HepG2 (cell line): ENCODE results near the gene RGS19. TPM values are rescaled to one million over a fixed set of nuclear protein-coding genes. Genes with fewer than 3 reads are reported as not detected.

ENCODE experiments used
- HCFC1 ChIP-seq: fragments of 150-350 bp; IDR thresholded peaks from 2 replicates; pipeline ENCODE4 v1.6.1; 2014; ENCODE audit warnings: low read depth, low read length
- HNRNPH1 ChIP-seq: fragments of 200-400 bp; formaldehyde crosslinking; optimal IDR thresholded peaks from 2 replicates; pipeline ENCODE3; 2017; ENCODE audit warnings: mild to moderate bottlenecking, low read depth, low read length
- JUN ChIP-seq: sonication (generic); formaldehyde crosslinking; IDR thresholded peaks from 2 replicates; pipeline ENCODE4 v1.4.0; 2020; ENCODE audit warnings: mild to moderate bottlenecking, missing genetic modification reagents
- MIXL1 ChIP-seq: IDR thresholded peaks from 2 replicates; pipeline ENCODE4 v1.6.1; 2016
- MZF1 ChIP-seq: sonication (generic); formaldehyde crosslinking; IDR thresholded peaks from 2 replicates; pipeline ENCODE4 v1.8.1; 2023; ENCODE audit warnings: mild to moderate bottlenecking, missing genetic modification reagents, borderline replicate concordance
- SNAPC2 ChIP-seq: sonication (generic); formaldehyde crosslinking; IDR thresholded peaks from 2 replicates; pipeline ENCODE4 v1.8.1; 2022; ENCODE audit warnings: mild to moderate bottlenecking, missing genetic modification reagents
- ZKSCAN1 ChIP-seq: fragments of 150-350 bp; IDR thresholded peaks from 2 replicates; pipeline ENCODE4 v1.6.1; 2014; ENCODE audit warnings: low read length
- polyA plus RNA-seq, 8 experiments: library from polyadenylated mRNA; depleted of rRNA in 3 of 8; stranded (reverse) in 7 of 8; unstranded in 1 of 8; fragments of >200 nt; fragmentation: Illumina TruSeq in 4 of 8; extraction: Trizol in 4 of 8; gene quantifications; 2 replicates each; pipeline versions ENCODE4 v1.2.1 to v1.2.3, GENCODE V29; 2011 to 2016; ENCODE audit warnings: low read depth in 4 of 8, missing spikeins in 1 of 8, mixed read lengths in 1 of 8; ENCODE audit not compliant: insufficient read depth in 1 of 8
- total RNA-seq, 5 experiments: library from RNA; depleted of rRNA; stranded (reverse); fragments of >200 nt; fragmentation: Illumina TruSeq; extraction: Trizol; gene quantifications; 2 replicates each; pipeline ENCODE4 v1.2.3, GENCODE V29; 2016; ENCODE audit warnings: low read depth in 1 of 5
- TF ChIP-seq, protein P1 (sequence below): sonication (generic); formaldehyde crosslinking; IDR thresholded peaks from 2 replicates; pipeline ENCODE4 v1.4.0; 2020; ENCODE audit warnings: mild to moderate bottlenecking, low read depth, missing genetic modification reagents
- TF ChIP-seq, protein P2 (sequence below): sonication (generic); formaldehyde crosslinking; IDR thresholded peaks from 2 replicates; pipeline ENCODE4 v1.8.0; 2022; ENCODE audit warnings: mild to moderate bottlenecking, missing genetic modification reagents, moderate library complexity
- TF ChIP-seq, protein P3 (sequence below): sonication (generic); formaldehyde crosslinking; IDR thresholded peaks from 2 replicates; pipeline ENCODE4 v1.4.0; 2020; ENCODE audit warnings: missing genetic modification reagents
- TF ChIP-seq, protein P4 (sequence below): sonication (generic); formaldehyde crosslinking; IDR thresholded peaks from 2 replicates; pipeline ENCODE4 v1.8.1; 2023; ENCODE audit warnings: missing genetic modification reagents, mild to moderate bottlenecking, borderline replicate concordance
- TF ChIP-seq, protein P5 (sequence below): sonication (generic); formaldehyde crosslinking; conservative IDR thresholded peaks from 2 replicates; pipeline ENCODE4 v1.8.0; 2022; ENCODE audit warnings: mild to moderate bottlenecking, moderate library complexity, missing genetic modification reagents
- TF ChIP-seq, protein P6 (sequence below): sonication (generic); formaldehyde crosslinking; conservative IDR thresholded peaks from 2 replicates; pipeline ENCODE4 v1.8.0; 2022; ENCODE audit warnings: missing genetic modification reagents
- TF ChIP-seq, protein P7 (sequence below): sonication (generic); formaldehyde crosslinking; IDR thresholded peaks from 2 replicates; pipeline ENCODE4 v1.8.0; 2022; ENCODE audit warnings: mild to moderate bottlenecking, missing genetic modification reagents; ENCODE audit not compliant: insufficient replicate concordance

RGS19 gene
- total and polyA plus RNA-seq, 2 of the 13 experiments (the other 11 are each of a cell fraction or from before 2014, with no cell fraction given) = 10.7 to 11.9 TPM

DNA sequence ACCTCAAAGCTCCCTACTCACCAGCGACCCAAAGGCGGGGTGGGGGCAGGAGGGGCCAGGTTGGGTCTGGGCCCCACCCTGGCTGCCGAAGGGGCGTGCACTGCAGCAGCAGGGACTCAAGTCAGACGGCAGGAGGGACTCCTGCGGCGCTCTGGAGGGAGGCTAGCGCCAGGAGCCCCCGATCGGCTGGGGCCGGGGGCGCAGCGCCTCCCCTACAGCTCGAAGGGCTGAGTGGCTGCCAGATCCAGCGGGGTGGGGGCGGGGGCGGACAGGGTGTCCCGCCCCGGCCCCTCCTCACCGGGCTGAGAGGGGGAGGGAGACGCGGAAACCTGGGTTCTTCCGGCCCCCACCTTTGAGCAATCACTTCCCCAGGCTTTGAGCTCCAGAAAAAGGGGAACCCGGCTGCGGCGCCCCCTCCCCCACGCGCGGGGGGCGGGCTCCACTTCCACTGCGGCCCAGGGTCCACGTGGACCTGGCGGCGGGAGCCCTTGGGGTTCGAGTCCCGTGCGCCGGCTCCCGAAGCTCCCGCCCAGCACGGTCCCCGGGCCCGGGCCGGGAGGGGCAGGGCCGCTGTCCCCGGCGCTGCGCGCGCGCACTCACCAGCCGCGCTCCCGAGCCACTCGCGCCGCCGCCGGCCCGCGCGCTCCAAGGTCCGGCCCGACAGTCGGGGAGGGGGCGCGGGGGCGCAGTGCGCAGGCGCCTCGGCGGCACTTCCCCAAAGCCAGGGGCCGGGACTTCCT is at the start of gene RGS19 (continued):
- TF ChIP-seq, protein P1, sequence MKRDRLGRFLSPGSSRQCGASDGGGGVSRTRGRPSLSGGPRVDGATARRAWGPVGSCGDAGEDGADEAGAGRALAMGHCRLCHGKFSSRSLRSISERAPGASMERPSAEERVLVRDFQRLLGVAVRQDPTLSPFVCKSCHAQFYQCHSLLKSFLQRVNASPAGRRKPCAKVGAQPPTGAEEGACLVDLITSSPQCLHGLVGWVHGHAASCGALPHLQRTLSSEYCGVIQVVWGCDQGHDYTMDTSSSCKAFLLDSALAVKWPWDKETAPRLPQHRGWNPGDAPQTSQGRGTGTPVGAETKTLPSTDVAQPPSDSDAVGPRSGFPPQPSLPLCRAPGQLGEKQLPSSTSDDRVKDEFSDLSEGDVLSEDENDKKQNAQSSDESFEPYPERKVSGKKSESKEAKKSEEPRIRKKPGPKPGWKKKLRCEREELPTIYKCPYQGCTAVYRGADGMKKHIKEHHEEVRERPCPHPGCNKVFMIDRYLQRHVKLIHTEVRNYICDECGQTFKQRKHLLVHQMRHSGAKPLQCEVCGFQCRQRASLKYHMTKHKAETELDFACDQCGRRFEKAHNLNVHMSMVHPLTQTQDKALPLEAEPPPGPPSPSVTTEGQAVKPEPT (CRISPR knock-in tag) = no peak
- TF ChIP-seq MZF1 (CRISPR knock-in tag) (no peak), ZKSCAN1 (no peak), HCFC1 (no peak), HNRNPH1 (no peak), JUN (CRISPR knock-in tag) (no peak), SNAPC2 (CRISPR knock-in tag) (no peak), MIXL1 (CRISPR knock-in tag) (no peak)
- TF ChIP-seq, protein P2, sequence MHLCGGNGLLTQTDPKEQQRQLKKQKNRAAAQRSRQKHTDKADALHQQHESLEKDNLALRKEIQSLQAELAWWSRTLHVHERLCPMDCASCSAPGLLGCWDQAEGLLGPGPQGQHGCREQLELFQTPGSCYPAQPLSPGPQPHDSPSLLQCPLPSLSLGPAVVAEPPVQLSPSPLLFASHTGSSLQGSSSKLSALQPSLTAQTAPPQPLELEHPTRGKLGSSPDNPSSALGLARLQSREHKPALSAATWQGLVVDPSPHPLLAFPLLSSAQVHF = no peak
- TF ChIP-seq, protein P3, sequence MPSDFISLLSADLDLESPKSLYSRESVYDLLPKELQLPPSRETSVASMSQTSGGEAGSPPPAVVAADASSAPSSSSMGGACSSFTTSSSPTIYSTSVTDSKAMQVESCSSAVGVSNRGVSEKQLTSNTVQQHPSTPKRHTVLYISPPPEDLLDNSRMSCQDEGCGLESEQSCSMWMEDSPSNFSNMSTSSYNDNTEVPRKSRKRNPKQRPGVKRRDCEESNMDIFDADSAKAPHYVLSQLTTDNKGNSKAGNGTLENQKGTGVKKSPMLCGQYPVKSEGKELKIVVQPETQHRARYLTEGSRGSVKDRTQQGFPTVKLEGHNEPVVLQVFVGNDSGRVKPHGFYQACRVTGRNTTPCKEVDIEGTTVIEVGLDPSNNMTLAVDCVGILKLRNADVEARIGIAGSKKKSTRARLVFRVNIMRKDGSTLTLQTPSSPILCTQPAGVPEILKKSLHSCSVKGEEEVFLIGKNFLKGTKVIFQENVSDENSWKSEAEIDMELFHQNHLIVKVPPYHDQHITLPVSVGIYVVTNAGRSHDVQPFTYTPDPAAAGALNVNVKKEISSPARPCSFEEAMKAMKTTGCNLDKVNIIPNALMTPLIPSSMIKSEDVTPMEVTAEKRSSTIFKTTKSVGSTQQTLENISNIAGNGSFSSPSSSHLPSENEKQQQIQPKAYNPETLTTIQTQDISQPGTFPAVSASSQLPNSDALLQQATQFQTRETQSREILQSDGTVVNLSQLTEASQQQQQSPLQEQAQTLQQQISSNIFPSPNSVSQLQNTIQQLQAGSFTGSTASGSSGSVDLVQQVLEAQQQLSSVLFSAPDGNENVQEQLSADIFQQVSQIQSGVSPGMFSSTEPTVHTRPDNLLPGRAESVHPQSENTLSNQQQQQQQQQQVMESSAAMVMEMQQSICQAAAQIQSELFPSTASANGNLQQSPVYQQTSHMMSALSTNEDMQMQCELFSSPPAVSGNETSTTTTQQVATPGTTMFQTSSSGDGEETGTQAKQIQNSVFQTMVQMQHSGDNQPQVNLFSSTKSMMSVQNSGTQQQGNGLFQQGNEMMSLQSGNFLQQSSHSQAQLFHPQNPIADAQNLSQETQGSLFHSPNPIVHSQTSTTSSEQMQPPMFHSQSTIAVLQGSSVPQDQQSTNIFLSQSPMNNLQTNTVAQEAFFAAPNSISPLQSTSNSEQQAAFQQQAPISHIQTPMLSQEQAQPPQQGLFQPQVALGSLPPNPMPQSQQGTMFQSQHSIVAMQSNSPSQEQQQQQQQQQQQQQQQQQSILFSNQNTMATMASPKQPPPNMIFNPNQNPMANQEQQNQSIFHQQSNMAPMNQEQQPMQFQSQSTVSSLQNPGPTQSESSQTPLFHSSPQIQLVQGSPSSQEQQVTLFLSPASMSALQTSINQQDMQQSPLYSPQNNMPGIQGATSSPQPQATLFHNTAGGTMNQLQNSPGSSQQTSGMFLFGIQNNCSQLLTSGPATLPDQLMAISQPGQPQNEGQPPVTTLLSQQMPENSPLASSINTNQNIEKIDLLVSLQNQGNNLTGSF (CRISPR knock-in tag) = no peak
- TF ChIP-seq, protein P4, sequence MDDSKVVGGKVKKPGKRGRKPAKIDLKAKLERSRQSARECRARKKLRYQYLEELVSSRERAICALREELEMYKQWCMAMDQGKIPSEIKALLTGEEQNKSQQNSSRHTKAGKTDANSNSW (CRISPR knock-in tag) = no peak
- TF ChIP-seq, protein P5, sequence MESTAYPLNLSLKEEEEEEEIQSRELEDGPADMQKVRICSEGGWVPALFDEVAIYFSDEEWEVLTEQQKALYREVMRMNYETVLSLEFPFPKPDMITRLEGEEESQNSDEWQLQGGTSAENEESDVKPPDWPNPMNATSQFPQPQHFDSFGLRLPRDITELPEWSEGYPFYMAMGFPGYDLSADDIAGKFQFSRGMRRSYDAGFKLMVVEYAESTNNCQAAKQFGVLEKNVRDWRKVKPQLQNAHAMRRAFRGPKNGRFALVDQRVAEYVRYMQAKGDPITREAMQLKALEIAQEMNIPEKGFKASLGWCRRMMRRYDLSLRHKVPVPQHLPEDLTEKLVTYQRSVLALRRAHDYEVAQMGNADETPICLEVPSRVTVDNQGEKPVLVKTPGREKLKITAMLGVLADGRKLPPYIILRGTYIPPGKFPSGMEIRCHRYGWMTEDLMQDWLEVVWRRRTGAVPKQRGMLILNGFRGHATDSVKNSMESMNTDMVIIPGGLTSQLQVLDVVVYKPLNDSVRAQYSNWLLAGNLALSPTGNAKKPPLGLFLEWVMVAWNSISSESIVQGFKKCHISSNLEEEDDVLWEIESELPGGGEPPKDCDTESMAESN (CRISPR knock-in tag) = no peak
- TF ChIP-seq, protein P6, sequence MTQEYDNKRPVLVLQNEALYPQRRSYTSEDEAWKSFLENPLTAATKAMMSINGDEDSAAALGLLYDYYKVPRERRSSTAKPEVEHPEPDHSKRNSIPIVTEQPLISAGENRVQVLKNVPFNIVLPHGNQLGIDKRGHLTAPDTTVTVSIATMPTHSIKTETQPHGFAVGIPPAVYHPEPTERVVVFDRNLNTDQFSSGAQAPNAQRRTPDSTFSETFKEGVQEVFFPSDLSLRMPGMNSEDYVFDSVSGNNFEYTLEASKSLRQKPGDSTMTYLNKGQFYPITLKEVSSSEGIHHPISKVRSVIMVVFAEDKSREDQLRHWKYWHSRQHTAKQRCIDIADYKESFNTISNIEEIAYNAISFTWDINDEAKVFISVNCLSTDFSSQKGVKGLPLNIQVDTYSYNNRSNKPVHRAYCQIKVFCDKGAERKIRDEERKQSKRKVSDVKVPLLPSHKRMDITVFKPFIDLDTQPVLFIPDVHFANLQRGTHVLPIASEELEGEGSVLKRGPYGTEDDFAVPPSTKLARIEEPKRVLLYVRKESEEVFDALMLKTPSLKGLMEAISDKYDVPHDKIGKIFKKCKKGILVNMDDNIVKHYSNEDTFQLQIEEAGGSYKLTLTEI (CRISPR knock-in tag) = no peak
- TF ChIP-seq, protein P7, sequence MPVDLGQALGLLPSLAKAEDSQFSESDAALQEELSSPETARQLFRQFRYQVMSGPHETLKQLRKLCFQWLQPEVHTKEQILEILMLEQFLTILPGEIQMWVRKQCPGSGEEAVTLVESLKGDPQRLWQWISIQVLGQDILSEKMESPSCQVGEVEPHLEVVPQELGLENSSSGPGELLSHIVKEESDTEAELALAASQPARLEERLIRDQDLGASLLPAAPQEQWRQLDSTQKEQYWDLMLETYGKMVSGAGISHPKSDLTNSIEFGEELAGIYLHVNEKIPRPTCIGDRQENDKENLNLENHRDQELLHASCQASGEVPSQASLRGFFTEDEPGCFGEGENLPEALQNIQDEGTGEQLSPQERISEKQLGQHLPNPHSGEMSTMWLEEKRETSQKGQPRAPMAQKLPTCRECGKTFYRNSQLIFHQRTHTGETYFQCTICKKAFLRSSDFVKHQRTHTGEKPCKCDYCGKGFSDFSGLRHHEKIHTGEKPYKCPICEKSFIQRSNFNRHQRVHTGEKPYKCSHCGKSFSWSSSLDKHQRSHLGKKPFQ (CRISPR knock-in tag) = no peak
